ENCODE results near the gene WDR59. TPM values are rescaled to one million over a fixed set of nuclear protein-coding genes. Genes with fewer than 3 reads are reported as not detected.

The WDR59 gene
- total RNA-seq, 1 donor from 2014 or later: 64.0 TPM

GRCh38 chr16:74871608-74872007 lies 113.3 kb downstream of the WDR59 start:
- H3K27me3 Mint-ChIP-seq (ENCODE audit: insufficient read depth, low read depth): peaks cover 3% of the 10 kb centered on the region
- no peak overlapping the region for H3K4me2 ChIP-seq
- H3K4me3 ChIP-seq: no peak overlapping the region
- no peaks in the 10 kb centered on the region for H3K36me3 ChIP-seq
- peaks cover 3% of the 10 kb centered on the region for H4K20me1 ChIP-seq (ENCODE audit: low read depth)
- H3K4me1 ChIP-seq: peaks cover 11% of the 10 kb centered on the region
- H3F3A ChIP-seq (ENCODE audit: low read depth): peaks cover 21% of the 10 kb centered on the region
- H3K4me3 Mint-ChIP-seq: no peak overlapping the region
- no peak overlapping the region for H3K27ac Mint-ChIP-seq
- no peak overlapping the region for H2AFZ ChIP-seq (replicated peaks)
- no peak overlapping the region for H3K27ac ChIP-seq
- H3K36me3 Mint-ChIP-seq: peaks cover 10% of the 10 kb centered on the region
- TF ChIP-seq, protein P1, sequence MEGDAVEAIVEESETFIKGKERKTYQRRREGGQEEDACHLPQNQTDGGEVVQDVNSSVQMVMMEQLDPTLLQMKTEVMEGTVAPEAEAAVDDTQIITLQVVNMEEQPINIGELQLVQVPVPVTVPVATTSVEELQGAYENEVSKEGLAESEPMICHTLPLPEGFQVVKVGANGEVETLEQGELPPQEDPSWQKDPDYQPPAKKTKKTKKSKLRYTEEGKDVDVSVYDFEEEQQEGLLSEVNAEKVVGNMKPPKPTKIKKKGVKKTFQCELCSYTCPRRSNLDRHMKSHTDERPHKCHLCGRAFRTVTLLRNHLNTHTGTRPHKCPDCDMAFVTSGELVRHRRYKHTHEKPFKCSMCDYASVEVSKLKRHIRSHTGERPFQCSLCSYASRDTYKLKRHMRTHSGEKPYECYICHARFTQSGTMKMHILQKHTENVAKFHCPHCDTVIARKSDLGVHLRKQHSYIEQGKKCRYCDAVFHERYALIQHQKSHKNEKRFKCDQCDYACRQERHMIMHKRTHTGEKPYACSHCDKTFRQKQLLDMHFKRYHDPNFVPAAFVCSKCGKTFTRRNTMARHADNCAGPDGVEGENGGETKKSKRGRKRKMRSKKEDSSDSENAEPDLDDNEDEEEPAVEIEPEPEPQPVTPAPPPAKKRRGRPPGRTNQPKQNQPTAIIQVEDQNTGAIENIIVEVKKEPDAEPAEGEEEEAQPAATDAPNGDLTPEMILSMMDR (IDR thresholded peaks at IDR 0.05): no peak
- TF ChIP-seq EZH2 (IDR thresholded peaks at IDR 0.05) (no peak), EZH2phosphoT487 (IDR thresholded peaks at IDR 0.05) (no peak)
- DNase-seq (ENCODE audit: low spot score): no peak
- H3K9me3 ChIP-seq (ENCODE audit: low read depth): no peaks in the 10 kb centered on the region
- H3K9me3 Mint-ChIP-seq: no peaks in the 10 kb centered on the region
- no peak overlapping the region for H3K9ac ChIP-seq
- H3K27me3 ChIP-seq: no peaks in the 10 kb centered on the region
- peaks cover 24% of the 10 kb centered on the region for H3K4me1 Mint-ChIP-seq
- H3K79me2 ChIP-seq (ENCODE audit: low read depth): no peaks in the 10 kb centered on the region

DNA sequence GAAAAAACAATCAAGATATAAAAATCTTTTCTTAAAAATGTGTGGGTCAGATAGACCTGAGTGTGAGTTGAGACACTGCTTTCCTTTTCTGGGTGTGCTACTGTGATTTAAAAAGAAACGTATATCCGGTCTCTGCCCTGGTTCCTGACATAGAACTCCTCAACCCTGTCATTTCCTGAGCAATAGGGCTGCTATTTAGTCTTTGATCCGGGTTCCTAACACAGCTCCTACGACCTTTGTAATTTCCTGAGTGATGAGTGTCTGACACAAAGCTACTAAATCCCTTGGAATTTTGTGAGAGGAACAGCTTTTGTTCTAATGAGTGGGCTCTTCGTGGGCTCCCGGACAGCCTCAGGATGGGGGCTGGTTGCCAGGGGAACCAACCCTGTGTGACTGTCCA lies 116.4 kb downstream of the WDR59 start:
- H3K9ac ChIP-seq: no peak overlapping the region
- H3K4me1 Mint-ChIP-seq: peaks cover 36% of the 10 kb centered on the region
- H2AFZ ChIP-seq (replicated peaks): no peak overlapping the region
- TF ChIP-seq EZH2 (IDR thresholded peaks at IDR 0.05): no peak
- no peak for TF ChIP-seq EZH2phosphoT487 (IDR thresholded peaks at IDR 0.05)
- TF ChIP-seq, protein P1 (IDR thresholded peaks at IDR 0.05): no peak
- H3K4me2 ChIP-seq: peak overlapping the region; percentile 16
- H3K27ac ChIP-seq: peak overlapping the region; percentile 50
- no peaks in the 10 kb centered on the region for H3K9me3 Mint-ChIP-seq
- peaks cover 2% of the 10 kb centered on the region for H3K36me3 Mint-ChIP-seq
- peaks cover 3% of the 10 kb centered on the region for H4K20me1 ChIP-seq (ENCODE audit: low read depth)
- peaks cover 21% of the 10 kb centered on the region for H3F3A ChIP-seq (ENCODE audit: low read depth)
- no peak overlapping the region for H3K4me3 ChIP-seq
- no peaks in the 10 kb centered on the region for H3K36me3 ChIP-seq
- H3K9me3 ChIP-seq (ENCODE audit: low read depth): no peaks in the 10 kb centered on the region
- H3K4me3 Mint-ChIP-seq: no peak overlapping the region
- H3K79me2 ChIP-seq (ENCODE audit: low read depth): no peaks in the 10 kb centered on the region
- H3K27ac Mint-ChIP-seq: peak overlapping the region; percentile 46
- peaks cover 5% of the 10 kb centered on the region for H3K27me3 Mint-ChIP-seq (ENCODE audit: insufficient read depth, low read depth)
- peak; percentile 61 for DNase-seq (ENCODE audit: low spot score)
- no peaks in the 10 kb centered on the region for H3K27me3 ChIP-seq
- H3K4me1 ChIP-seq: peaks cover 17% of the 10 kb centered on the region

DNA sequence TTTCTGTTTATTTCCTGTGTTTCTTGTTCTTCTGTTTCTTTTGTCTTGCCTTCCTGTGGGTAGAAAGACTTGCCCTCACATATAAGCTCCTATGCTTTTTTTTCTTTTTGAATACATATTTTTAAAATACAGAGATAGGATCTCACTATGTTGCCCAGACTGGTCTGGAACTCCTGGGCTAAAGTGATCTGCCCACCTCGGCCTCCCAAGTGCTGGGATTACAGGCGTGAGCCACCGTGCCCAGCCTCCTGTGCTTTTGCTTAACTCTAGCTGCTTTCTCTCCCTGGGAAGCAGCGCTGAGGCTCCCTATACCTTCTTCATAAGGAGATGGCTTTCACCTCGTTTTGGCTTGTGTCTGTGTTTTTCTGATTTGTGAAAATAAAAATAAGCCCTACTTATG lies 116.9 kb downstream of the WDR59 start:
- H3K27me3 Mint-ChIP-seq (ENCODE audit: insufficient read depth, low read depth): peaks cover 5% of the 10 kb centered on the region
- H3K9ac ChIP-seq: no peak overlapping the region
- H3K36me3 ChIP-seq: no peaks in the 10 kb centered on the region
- H3K27me3 ChIP-seq: no peaks in the 10 kb centered on the region
- TF ChIP-seq, protein P1 (IDR thresholded peaks at IDR 0.05): no peak
- TF ChIP-seq EZH2 (IDR thresholded peaks at IDR 0.05): no peak
- TF ChIP-seq EZH2phosphoT487 (IDR thresholded peaks at IDR 0.05): no peak
- H4K20me1 ChIP-seq (ENCODE audit: low read depth): peaks cover 3% of the 10 kb centered on the region
- H3K4me1 ChIP-seq: peaks cover 17% of the 10 kb centered on the region
- H3K4me3 Mint-ChIP-seq: no peak overlapping the region
- no peak overlapping the region for H2AFZ ChIP-seq (replicated peaks)
- H3K4me2 ChIP-seq: peak overlapping the region; percentile 16
- no peaks in the 10 kb centered on the region for H3K9me3 Mint-ChIP-seq
- H3K4me3 ChIP-seq: no peak overlapping the region
- H3K36me3 Mint-ChIP-seq: peaks cover 2% of the 10 kb centered on the region
- H3K9me3 ChIP-seq (ENCODE audit: low read depth): no peaks in the 10 kb centered on the region
- no peak overlapping the region for H3K27ac Mint-ChIP-seq
- peaks cover 21% of the 10 kb centered on the region for H3F3A ChIP-seq (ENCODE audit: low read depth)
- H3K79me2 ChIP-seq (ENCODE audit: low read depth): no peaks in the 10 kb centered on the region
- peak overlapping the region; percentile 50 for H3K27ac ChIP-seq
- H3K4me1 Mint-ChIP-seq: peaks cover 38% of the 10 kb centered on the region
- DNase-seq (ENCODE audit: low spot score): no peak

Measured in neural progenitor cell (in vitro differentiated cells).